GM21360 (cell line): Measurements from ENCODE around the gene CHCHD6.

Source experiments
- ATAC-seq: cut with Tn5 transposase; IDR thresholded peaks from one replicate; pipeline ENCODE4 v1.9.1; 2021; ENCODE audit warnings: mild to moderate bottlenecking, moderate library complexity; ENCODE audit not compliant: unreplicated experiment

Gene CHCHD6

DNA sequence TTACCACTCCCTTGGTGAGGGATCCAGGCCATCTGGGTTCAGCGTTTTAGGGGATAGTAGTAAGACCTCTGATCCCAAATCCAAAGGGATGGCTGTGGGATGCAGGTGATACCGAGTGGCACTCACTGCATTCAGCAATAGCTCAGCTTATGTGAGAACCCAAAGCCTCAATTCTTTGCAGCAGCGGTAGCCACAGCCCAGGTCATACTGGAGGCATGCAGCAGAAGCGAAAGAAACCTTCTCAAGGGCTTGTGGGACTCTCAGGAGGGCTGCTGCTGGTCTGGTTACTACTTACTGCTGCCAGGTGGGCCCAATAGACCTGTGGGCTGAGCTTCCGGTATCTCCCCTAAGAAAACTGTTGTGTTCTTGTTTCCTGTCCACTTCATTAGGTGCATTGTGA lies 38.0 kb downstream of the CHCHD6 start:
- ATAC-seq = no peak

DNA sequence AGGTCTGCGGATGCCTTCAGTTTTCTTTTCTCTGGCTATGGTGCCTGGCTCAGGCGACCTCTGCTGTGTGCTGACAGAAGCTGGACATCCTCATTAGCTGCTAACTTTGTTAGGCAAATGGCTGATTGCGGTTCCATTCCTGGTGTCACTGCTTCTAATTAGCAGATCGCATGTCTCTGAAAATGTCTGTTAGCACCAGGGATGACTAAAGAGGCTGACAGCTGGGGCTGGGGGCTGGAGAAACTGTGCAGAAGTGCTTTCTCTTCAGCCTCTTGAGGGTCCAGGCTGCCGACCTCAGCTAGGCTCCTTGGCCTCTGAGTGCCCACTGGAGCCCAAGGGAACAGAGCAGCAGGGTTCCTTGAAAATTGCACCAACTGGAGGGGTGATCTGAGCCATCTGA lies 39.3 kb downstream of the CHCHD6 start:
- ATAC-seq = no peak

DNA sequence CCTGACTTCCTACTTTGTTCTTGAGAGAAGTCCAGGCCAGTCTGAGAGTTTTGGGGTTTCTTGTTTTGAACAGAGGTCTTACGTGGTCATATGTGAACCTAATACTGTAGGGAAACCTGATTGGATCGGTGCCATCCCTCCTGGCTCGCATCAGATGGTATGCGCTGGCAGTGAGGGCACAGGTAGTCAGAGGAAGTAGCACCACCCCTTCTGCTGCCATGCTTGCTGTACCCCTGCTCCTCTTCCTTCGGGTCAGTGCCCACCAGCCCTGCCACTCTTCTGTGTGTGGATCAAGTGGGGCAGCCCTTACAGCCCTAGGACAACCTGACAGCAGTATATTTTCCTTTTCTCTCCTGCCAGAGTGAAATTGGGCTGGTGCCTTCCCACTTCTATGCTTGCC lies 39.7 kb downstream of the CHCHD6 start:
- no peak for ATAC-seq

DNA sequence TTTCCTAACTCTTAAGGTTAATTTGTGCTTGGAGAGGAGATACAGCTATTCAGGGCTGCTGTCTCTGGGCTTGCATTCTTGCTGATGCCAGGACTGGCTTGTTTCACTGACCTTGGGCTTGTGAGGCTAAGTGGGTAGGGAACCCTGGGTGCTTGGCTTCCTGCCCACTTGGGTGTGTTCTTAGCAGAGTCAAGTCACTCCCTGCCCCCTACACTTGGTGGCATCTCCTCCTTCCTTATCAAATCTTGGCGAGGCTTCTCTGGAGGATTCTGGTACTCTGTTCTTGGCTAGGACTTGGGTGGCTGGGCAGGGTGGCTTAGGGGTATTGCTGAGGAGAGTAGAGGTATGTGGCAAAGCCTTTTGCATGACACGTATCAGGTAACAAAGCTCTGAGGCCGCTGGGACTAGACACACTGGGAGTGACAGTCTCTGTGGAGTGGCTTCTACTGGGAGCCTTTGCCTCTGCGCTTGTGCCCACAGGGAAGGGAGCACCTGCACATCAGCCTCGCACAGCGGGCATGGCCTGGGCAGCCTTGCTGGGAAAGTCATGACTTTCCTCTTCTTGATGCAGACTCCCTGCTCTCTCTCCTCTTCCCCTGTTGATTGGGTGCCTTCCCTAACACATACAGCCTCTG lies 41.8 kb downstream of the CHCHD6 start:
- ATAC-seq = no peak

DNA sequence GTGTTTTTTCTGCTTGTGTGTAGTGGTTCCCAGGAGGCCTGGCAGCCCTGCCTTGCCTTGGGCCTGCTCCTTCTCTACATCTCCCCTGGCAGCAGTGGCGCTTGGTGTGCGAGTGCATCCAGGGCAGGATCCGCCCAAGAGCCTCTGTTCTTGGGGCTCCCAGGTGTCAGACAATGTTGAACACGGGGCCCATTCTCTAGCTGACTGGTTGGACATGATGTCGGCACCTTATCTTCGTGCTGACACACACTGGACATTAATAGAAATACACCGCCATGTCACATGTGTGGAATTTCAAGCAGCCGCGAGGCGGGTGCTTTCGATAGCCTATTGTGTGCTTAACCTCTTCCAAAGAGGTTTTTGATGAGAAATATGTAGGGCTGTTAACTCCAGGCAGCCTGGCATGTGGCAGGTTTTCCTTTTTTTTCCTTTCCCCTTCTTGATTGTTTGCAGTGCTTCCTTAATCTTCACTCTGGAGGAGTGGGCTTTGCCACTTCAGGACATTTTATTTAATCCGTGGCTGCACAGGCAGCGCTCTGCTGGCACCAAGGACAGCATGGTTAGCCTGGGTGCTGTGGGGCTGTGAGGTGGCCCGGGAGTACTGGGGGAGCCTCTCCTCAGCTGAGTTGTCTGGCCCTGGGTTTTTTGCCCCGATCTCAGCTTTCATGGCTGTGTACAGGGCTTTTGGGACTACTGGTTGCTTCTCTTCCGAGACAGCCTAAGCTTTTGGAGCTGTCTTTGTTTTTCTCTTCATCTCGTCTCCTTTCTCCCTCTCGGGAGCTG lies 42.5 kb downstream of the CHCHD6 start:
- ATAC-seq = no peak

DNA sequence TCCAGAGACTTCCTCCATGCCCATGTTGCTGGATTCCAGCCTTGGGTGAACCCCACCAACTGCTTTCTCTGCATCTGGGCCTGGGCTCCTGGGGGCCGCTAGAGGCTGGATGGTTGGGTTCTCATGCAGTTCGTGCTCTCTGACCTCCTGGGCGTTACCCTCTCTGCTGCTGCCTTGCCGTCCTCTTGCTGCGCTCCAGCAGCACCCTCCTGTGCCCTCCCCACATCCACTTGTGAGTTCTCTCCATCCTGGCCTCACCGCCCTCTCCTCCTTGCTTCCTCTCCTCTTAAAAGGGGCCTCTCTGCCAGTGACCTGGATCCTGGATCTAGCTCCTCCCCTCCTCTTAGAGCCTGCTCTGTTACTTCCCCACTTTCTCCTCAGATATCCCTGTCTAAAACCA lies 43.7 kb downstream of the CHCHD6 start:
- no peak for ATAC-seq

DNA sequence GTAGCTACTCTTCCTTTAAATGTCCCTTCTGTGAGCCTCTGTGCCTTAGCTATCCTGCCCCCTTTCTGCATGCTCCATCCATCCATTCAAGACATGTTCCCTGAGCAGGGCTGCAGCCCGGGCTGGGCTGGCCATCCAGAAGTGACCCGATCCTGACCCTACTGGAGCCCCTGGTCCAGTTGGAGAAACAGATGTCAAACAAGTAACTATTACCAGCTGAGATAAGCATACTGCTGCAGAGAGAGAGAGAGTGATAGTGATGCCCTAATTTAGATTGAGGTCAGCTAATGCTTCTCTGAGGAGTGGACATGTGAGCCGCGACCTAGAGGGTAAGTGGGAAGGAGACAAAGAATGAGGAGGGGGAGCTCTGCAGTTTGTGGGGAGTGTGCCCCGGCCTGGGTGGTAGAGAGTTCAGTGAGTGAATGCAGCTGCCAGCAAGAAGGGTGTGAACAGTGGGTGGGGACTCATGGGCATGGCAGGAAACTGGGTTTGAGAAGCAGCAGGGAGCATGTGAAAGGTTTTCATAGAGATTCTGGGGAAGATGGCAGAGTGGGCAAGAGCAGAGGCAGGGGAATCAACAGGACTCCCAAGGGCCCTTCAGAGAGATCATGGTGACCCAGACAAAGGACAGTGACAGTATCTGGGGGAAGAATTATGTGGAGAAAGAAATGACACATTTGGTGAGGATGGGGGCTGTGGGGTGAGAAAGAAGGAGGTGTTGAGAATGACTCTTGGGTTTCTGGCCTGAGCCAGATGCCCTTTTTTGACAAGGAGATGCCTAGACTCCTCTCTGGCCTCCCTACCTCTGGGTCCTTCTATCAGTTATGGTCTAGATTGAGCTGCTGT lies 44.9 kb downstream of the CHCHD6 start:
- ATAC-seq = no peak

DNA sequence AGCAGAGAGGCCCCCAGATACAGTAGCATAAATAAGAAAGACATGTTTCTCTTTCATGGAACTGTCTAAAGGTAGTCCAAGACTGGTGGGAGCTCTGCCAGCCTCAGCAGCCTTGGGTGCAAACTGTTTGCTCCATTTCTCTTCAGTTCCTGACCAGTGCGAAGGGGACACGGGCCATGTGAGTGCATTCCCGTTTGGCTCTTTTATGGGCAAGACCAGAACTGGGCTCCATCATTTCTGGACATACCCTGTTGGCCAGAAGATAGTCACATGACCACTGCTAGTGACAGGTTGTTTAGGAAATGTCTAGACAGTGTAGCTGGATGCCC lies 45.5 kb downstream of the CHCHD6 start:
- no peak for ATAC-seq

DNA sequence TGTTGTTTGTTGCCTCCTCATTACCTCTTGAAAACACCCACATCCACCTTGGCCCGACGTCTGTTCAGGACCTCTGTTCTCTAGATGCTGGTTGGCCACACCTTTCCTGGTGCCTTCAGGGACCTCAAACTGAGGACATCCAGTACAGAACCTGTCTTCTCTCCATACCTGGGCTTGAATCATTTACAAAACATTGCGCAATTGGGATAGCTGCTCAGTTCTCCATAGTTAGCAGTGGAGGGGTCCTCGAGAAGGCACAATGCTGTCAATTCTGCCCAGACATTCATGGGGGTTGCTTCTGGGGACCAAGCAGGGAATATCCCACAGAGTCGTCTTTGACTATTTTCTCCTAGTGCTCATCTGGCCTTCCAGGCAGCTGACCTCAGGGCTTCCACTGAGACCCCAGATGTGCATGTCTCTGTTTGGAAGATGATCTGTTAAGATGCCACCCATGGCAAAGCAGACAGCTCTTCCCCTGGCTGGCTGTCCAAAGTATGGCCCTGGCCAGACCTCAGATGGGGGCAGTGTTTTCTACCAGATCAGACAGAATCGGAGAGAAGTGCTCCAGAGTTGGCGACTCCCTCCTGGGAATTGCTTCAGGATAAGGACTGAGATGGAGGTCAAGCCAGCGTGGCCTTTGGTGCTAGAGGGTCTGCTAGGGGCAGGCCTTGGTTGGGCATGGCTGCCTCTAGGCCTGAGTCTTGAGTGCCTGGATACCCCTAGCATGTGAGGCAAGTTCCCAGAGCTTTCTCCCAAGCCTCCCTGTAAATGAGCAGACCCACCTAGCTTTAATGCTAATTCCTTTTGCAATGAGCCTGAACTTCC lies 46.1 kb downstream of the CHCHD6 start:
- no peak for ATAC-seq

DNA sequence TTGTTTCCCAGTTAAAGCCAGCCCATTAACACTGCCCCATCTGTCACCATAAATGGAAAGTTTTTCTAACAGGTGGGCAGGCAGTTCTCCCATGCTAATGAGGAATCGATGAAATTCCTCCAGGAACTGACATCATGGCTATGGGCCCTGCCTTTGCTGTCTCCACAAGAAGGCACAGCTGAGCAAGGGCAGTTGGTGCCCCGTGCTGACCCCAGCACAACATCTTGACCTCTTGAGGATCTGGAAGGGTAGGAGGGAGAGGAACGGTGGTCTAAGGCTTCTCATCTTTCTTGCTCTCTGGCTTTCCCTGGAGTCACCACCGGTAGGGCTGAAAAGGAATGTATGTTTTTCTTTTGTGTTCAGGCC lies 46.7 kb downstream of the CHCHD6 start:
- ATAC-seq = no peak

DNA sequence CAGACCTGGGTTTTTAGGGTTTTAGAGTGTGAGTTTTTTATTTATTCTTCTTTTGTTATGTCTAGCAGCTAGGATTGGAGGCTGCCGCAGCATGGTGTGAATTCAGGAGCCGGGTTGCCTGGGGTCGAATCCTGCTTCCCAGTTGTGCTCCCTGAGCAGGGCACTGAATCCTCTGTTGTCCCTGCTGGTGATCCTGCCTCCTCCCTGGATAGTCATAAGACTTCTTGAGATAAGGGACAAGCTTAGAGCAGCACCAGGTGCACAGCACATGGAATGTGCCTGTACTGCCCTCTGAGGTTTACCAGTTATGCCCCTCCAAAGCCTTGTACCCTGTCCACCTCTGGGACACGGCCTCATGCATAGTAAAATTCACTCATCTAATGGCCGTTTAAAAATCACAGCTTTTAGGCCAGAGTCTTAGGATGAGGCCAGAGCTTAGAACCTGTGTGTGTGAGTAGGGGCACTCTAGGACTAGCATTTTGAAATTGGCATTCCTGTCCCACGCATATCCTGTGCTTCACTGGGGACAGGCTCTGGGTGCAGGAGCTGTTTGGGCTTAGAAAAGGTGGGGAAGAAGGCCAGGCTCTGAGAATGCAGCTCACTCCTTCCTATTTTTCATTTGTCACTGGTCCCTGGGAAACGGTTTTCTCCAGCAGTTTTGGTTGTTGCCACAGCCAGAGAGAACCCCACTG lies 47.7 kb downstream of the CHCHD6 start:
- no peak for ATAC-seq

DNA sequence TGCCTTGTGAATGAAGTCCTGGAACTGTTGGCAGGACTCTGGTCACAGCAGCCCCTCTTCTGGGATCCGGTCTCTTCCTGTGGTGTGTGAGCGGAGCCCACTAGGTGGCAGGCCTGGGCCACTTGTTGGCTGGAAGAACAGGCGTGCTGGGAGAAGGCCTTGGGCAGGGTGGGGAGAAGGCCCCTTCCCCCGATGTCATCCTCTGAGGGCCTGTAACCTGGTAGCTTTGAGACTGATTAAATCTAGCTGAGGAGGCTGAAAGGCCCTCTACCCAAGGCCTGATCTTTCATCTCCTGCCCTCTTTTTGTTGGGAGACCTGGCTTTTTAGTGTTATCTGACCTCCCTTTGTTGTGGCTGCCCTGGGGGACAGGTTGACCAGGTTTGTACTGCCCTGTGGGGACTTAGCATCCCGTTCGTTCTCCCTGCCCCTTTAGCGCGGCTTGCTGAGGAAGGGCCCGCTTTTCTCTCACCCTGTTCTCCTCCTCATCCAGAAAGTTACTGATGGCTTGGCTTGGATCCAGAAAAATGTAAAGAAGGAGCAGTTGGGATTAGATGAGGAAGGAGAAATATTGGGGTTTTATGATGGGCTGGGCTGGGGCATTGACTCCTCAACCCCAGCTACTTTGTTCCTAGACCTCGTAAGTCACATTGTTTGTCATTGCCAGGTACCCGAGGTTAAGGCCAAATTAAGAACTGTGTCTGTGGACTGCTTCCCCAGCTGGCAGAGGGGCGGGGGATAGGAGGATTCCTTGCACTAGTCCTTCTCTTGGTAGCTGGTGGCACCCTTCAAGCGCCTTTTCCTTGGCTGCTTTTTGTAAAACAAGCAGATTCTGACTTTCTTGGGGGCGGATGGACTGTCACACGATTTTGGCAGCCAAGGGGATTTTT lies 48.5 kb downstream of the CHCHD6 start:
- no peak for ATAC-seq

DNA sequence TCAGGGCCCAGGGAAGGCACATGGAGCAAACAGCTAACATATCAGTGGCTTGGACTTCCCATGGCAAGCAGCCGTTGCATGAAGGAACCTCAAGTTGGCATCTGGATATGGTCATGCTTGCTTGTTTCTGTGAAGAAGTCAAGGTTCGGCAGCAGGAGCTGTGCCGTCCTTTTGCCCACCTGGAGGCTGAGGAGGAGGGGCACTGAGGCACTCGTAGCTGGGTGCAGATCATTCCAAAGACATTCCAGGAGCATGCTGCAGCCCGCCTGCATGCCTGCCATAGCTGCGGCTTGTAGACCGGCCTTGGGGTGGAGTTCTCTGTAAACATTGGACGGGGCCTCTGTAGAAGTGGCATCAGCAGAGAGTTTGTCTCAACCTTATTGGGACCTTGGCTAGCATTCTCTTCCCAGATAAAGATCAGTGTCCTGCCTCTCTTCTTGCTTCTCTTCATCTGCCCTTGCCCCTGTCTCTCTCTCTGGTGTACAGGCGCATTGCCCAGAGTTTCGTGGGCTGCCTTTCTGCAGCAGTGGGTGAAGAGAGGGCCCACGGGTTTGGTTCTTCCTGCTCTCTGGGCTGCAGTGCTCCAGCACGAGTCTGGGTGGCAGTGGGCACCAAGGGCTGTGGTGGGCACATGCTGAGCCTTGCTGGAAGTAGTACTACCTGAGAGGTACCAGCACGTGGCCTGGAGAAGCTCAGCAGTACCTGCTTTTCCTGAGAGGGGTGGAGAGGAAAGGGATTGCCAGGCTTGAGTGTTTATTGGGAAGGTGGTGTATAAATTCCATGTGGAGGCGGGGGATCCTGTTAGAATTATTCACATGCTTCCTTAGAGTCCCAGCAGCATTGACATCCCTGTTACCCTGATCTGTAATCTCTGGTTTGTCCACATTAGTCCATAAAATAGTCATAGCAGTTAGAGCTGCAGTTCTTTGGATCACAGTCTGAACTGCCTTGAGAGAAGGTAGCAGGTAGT lies 49.4 kb downstream of the CHCHD6 start:
- ATAC-seq = no peak

DNA sequence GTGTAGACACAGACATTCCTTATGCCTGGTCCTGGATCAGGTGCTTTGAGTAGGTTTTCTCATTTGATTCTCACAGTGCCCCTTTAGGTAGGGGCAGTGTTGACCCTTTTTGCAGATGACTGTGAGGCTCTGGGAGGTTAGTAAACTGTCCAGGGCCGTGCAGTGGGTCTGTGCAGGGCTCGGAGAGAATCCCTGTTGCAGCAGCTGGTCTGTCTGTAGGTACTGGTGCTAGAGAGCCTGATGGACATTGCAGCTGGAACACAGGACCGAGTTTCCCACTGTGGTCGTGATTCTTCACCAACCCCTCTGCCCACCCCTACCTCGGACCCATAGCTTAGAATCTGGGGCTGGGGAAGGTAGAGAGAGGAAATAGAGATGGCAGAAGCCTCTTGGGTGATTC lies 51.8 kb downstream of the CHCHD6 start:
- ATAC-seq = no peak

DNA sequence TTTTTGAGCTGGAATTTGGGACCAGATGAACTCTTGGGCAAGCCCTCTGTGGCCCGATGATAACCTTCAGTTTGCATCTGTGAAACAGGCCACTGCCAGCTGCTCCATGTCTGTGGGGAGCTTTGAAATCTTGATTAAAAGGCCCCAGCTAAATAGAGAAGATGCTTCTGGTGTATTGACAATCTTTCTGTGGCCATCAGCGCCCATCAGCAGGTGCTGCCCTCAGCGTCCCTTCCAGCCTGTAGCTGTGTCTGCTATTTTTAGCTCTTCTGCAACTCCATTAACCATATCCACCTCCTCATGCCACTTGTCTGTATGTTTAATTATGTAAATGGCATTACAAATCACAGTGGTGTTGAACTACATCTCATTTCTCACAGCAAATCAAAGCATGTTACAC lies 54.0 kb downstream of the CHCHD6 start:
- ATAC-seq = no peak

DNA sequence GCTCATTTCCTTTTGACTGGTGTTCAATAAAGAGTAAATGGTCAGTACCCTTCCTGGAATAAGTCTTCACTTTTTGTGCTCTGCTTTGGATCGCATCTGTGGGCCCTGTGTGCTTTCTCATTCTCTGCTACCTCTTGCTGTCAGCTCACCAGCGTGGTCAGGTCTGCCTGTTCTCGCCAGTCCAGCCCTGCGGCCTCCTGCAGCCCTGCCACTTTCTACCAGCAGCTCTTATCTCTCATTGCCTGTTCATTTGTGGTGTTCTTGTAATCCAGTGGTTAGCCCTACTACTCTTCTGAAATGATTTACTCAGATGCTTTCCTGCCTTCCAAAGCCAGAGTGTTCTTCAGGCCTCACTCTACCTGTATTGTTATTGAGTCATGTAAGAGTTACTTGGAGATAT lies 54.8 kb downstream of the CHCHD6 start:
- no peak for ATAC-seq

DNA sequence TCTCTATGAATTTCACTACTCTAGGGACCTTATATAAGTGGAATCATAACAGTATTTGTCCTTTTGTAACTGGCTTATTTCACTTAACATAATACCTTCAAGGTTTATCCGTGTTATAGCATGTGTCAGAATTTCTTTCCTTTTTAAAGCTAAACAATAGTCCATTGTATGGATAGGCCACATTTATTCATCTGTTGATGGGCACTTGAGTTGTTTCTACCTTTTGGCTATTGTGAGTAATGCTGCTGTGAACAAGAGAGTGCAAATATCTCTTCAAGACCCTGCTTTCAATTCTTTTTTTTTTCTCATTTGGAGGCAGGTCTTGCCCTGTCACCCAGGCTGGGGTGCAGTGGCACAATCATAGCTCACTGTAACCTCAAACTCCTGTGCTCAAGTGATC lies 56.5 kb downstream of the CHCHD6 start:
- no peak for ATAC-seq

DNA sequence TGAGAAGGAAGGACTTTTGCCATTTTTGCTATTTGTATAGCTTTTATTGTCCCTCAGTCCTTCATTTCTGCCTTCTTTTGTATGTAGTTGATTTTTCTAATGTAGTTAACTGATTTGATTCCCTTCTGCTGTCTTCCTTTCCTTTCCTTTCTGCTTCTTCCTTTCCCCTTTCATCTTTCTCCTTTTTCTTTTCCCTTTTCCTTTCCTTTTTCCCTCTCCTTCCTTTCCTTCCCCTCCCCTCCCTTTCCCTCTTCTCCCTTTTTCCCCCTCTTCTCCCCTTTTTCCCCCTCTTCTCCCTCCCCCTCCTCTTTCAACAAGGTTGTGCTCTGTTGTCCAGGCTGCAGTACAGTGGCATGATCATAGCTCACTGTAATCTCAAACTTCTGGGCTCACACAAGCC lies 59.0 kb downstream of the CHCHD6 start:
- no peak for ATAC-seq
